HG02981 (cell line): Measurements from ENCODE around the gene MCTP2.
"Not testable (repeated sequence)": the region's sequence is repeated elsewhere in the genome, so short reads cannot be mapped to it uniquely, and the experiment has no call there.

Experiments used
- ATAC-seq: cut with Tn5 transposase; IDR thresholded peaks from one replicate; pipeline ENCODE4 v1.9.1; 2021; ENCODE audit warnings: mild to moderate bottlenecking, moderate library complexity; ENCODE audit not compliant: unreplicated experiment

Gene MCTP2

GRCh38 chr15:94493586-94493985, 262.2 kb downstream of the MCTP2 start:
- ATAC-seq: not testable (repeated sequence)

- no peak for ATAC-seq
Measured at GRCh38 chr15:94494732-94495131, 263.4 kb downstream of the MCTP2 start.

- no peak for ATAC-seq
Measured at GRCh38 chr15:94503293-94503692, 271.9 kb downstream of the MCTP2 start.

- no peak for ATAC-seq
Measured at GRCh38 chr15:94509259-94509658, 277.9 kb downstream of the MCTP2 start.

- no peak for ATAC-seq
Measured at GRCh38 chr15:94522125-94522524, 290.8 kb downstream of the MCTP2 start.

GRCh38 chr15:94523873-94524272, 292.5 kb downstream of the MCTP2 start:
- ATAC-seq: no peak

- ATAC-seq: no peak
Measured at GRCh38 chr15:94524565-94524964, 293.2 kb downstream of the MCTP2 start.

GRCh38 chr15:94526071-94526689, 294.8 kb downstream of the MCTP2 start:
- no peak for ATAC-seq

GRCh38 chr15:94532226-94532625, 300.9 kb downstream of the MCTP2 start:
- ATAC-seq: no peak
